Stomach smooth muscle (tissue), 2 donors: ENCODE data around the gene NHERF2.

ENCODE experiments used
- H3K27ac ChIP-seq: one replicate; pipeline ENCODE4 v1.7.0; 2013; ENCODE audit warnings: mild to moderate bottlenecking, low read length, inconsistent platforms
- H3K27me3 ChIP-seq, 2 donors: one replicate each; pipeline ENCODE4 v1.7.0; 2013; ENCODE audit warnings: low read length in 2 of 2; ENCODE audit not compliant: insufficient read depth in 2 of 2, control insufficient read depth in 1 of 2
- H3K36me3 ChIP-seq, 2 donors: one replicate each; pipeline ENCODE4 v1.7.0; 2013; ENCODE audit warnings: low read length in 2 of 2; ENCODE audit not compliant: control insufficient read depth in 2 of 2, insufficient read depth in 2 of 2
- H3K4me1 ChIP-seq: one replicate; pipeline ENCODE4 v1.7.0; 2013; ENCODE audit warnings: low read length; ENCODE audit not compliant: control insufficient read depth, insufficient read depth
- H3K4me3 ChIP-seq, 2 donors: one replicate each; pipeline ENCODE4 v1.7.0; 2013; ENCODE audit warnings: low read length in 2 of 2
- H3K9ac ChIP-seq, 2 donors: one replicate each; pipeline ENCODE4 v1.7.0; 2013; ENCODE audit warnings: low read length in 2 of 2, mild to moderate bottlenecking in 1 of 2
- H3K9me3 ChIP-seq, 2 donors: one replicate each; pipeline ENCODE4 v1.7.0; 2013; ENCODE audit warnings: low read length in 2 of 2; ENCODE audit not compliant: control insufficient read depth in 2 of 2
- donor health status: healthy.
- donor health status: Pancreatic carcinoma.

NHERF2 gene

DNA sequence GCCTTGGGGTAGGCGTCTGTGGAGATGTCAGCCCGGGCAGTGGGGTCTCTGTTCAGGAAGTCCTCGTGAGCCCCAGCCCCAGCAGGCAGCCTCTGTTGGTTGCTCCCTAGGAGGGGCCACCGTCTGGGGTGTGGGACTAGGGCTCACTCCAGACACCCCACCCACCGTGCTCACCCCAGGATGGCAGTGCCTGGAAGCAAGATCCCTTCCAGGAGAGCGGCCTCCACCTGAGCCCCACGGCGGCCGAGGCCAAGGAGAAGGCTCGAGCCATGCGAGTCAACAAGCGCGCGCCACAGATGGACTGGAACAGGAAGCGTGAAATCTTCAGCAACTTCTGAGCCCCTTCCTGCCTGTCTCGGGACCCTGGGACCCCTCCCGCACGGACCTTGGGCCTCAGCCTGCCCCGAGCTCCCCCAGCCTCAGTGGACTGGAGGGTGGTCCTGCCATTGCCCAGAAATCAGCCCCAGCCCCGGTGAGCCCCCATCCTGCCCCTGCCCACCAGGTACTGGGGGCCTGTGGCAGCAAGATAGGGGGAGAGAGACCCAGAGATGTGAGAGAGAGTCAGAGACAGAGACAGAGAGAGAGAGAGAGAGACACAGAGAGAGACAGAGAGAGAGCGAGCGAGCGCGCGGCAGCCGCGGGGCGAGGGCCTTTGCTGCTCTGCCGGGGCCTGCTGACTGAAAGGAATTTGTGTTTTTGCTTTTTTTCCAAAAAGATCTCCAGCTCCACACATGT lies 11.1 kb downstream of the NHERF2 start:
- Histone ChIP-seq H3K9me3 (no peaks in the 10 kb centered on the region), H3K27ac (peak overlapping the region; percentile 24), H3K27me3 (no peaks in the 10 kb centered on the region), H3K4me3 (no peak overlapping the region), H3K4me1 (peaks cover 71% of the 10 kb centered on the region), H3K36me3 (no peaks in the 10 kb centered on the region), H3K9ac (no peak overlapping the region)

GRCh38 chr16:2038382-2039231 lies 11.9 kb downstream of the NHERF2 start:
- H3K9ac ChIP-seq = no peak overlapping the region

DNA sequence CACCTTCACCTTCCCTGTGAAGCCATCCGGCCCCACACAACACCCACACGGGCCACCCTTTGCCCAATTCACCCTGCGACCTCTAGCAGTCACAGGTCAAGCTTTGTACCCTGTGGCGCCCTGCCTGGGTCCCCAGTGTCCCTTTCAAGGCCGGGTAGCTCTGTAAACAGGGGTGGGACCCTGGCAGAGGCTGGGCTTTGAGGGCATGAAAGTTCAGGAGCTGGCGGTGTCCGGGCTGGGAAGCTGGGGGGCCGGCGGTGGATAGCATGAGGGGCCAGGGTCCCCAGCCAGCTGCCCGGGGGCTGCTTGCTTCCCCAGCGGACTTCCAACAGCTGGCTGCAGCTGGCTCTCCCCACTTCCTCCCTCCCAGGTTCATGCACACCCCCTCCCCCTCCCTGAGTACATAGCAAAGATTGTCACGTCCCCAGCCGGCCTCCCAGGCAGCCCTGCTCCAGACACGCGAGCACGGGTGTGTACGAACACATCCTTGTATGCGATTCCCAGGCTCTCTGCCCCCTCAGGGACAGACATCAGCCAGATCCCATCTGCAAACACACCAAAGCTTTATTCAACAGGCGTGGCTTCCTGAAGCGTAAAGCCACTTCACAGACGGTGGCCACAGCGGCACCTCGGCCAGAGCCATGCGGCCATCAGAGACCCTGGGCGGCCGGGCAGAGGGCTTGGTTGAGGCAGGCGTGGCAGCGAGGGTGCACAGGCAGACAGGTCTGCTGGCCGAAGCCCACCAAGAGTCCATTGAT lies 12.8 kb downstream of the NHERF2 start:
- no peaks in the 10 kb centered on the region for H3K27me3 ChIP-seq
- peaks cover 65% of the 10 kb centered on the region for H3K4me1 ChIP-seq
- no peaks in the 10 kb centered on the region for H3K9me3 ChIP-seq
- peak overlapping the region in 1 of 2 donors; percentile 35 for H3K4me3 ChIP-seq
- no peak overlapping the region for H3K9ac ChIP-seq
- H3K36me3 ChIP-seq = peaks cover 0 to 2% of the 10 kb centered on the region in 2 donors
- peak overlapping the region; percentile 46 for H3K27ac ChIP-seq

More at GRCh38 chr16:2038382-2039231, 11.9 kb downstream of the NHERF2 start:
- no peaks in the 10 kb centered on the region for H3K9me3 ChIP-seq
- H3K27me3 ChIP-seq = no peaks in the 10 kb centered on the region
- peaks cover 71% of the 10 kb centered on the region for H3K4me1 ChIP-seq
- peak overlapping the region in 1 of 2 donors; percentile 40 for H3K4me3 ChIP-seq
- peaks cover 0 to 2% of the 10 kb centered on the region in 2 donors for H3K36me3 ChIP-seq
- peak overlapping the region; percentile 46 for H3K27ac ChIP-seq

DNA sequence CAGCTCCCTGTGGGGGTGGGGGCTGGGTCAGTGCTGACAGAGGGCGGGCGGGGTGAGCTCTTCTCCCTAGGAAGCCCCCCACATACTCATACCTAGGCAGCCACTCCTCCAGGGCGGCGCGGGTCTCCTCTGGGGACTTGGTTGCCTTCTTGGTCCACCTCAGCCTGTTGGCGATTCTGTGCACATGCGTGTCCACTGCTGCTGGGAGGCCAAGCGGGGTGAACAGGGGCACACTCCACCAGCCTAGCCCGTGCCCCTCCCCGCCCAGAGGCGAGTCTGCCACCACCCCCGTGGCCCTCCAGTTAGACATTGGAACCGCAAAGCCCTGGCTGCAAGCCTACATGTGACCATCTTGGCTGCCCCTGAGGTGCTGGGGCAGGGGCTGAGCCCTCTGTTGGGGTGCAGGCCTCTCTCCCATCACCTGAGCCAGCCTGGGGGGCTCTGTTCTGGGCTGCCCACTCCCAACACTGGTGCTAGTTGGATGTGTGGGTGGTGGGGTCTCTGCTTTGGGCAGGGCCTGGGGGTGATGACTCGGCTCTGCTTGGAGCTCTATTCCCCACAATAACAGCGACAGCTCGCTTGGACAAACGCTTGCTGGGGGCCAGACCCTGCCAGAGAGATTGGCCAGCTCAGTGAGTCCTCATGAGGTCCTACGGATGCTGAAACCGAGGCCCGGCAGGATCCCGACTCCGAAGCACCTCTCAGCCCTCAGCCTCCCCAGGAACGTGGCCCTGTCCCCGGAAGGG lies 13.5 kb downstream of the NHERF2 start:
- Histone ChIP-seq H3K4me1 (peaks cover 58% of the 10 kb centered on the region), H3K4me3 (no peak overlapping the region), H3K27me3 (no peaks in the 10 kb centered on the region), H3K36me3 (peaks cover 0 to 2% of the 10 kb centered on the region in 2 donors), H3K9ac (no peak overlapping the region), H3K9me3 (no peaks in the 10 kb centered on the region), H3K27ac (no peak overlapping the region)

- Histone ChIP-seq H3K9ac (no peak overlapping the region), H3K27ac (no peak overlapping the region), H3K36me3 (peaks cover 0 to 2% of the 10 kb centered on the region in 2 donors), H3K27me3 (no peaks in the 10 kb centered on the region), H3K4me3 (no peak overlapping the region), H3K9me3 (no peaks in the 10 kb centered on the region), H3K4me1 (peaks cover 54% of the 10 kb centered on the region)
These were observed 14.3 kb downstream of the NHERF2 start for GRCh38 chr16:2040787-2041522.

- no peak overlapping the region for H3K4me3 ChIP-seq
- H3K27me3 ChIP-seq = no peaks in the 10 kb centered on the region
- peaks cover 0 to 2% of the 10 kb centered on the region in 2 donors for H3K36me3 ChIP-seq
- H3K27ac ChIP-seq = no peak overlapping the region
- H3K4me1 ChIP-seq = peaks cover 54% of the 10 kb centered on the region
- no peaks in the 10 kb centered on the region for H3K9me3 ChIP-seq
- H3K9ac ChIP-seq = no peak overlapping the region
These were observed 15.7 kb downstream of the NHERF2 start for GRCh38 chr16:2042171-2042985.

DNA sequence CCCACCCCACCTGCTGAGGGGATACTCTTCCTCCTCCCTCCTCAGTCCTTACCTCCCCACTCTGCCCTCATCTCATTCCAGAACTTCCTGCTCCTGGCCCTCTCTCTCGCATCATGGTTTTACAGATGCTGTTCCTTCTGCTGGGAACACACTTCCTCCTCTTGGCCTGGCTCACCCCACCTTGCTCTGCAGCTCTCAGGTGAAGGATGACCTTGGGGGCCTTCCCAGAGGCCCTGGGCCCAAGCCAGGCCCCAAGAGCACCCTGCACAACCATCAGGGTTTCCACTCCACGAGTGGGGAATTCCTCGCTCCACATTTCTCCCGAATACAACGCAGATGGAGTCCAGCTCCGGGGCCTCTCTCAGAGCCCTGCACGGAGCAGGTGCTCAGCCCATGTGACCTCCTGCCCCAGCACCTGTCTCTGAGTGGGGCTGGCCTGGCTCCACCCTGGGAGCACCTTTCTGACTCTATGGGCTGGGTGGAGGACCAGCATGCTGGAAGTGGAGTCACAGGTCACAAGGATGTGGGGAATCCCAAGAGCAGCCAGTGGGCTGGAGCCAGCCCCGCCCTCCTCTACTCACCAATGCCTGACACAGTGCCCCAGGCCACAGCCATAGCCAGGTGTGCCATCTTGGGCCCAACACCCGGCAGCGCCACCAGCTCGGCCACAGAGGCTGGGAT lies 16.4 kb downstream of the NHERF2 start:
- Histone ChIP-seq H3K27ac (no peak overlapping the region), H3K9ac (no peak overlapping the region)

GRCh38 chr16:2043667-2044451 lies 17.2 kb downstream of the NHERF2 start:
- no peak overlapping the region for H3K4me3 ChIP-seq
- H3K9me3 ChIP-seq = no peaks in the 10 kb centered on the region
- H3K4me1 ChIP-seq = peaks cover 51% of the 10 kb centered on the region
- H3K36me3 ChIP-seq = peaks cover 0 to 2% of the 10 kb centered on the region in 2 donors
- no peaks in the 10 kb centered on the region for H3K27me3 ChIP-seq
- no peak overlapping the region for H3K9ac ChIP-seq
- H3K27ac ChIP-seq = no peak overlapping the region

More for the DNA sequence above, 16.4 kb downstream of the NHERF2 start:
- no peak overlapping the region for H3K4me3 ChIP-seq
- H3K4me1 ChIP-seq = peaks cover 50% of the 10 kb centered on the region
- H3K27me3 ChIP-seq = no peaks in the 10 kb centered on the region
- H3K9me3 ChIP-seq = no peaks in the 10 kb centered on the region
- peaks cover 0 to 2% of the 10 kb centered on the region in 2 donors for H3K36me3 ChIP-seq
